T-helper 17 cell (primary cell): Measurements from ENCODE around the gene RTN3. TPM values are rescaled to one million over a fixed set of nuclear protein-coding genes. Genes with fewer than 3 reads are reported as not detected.

Source experiments
- ATAC-seq: fragments of 150-1000 bp; cut with Tn5 transposase; 2 replicates; pipeline ENCODE4 v1.10.0; 2021; ENCODE audit warnings: mild to moderate bottlenecking, moderate library complexity
- DNase-seq, 3 donors: peaks; one replicate each; pipeline versions ENCODE4 v3.0.0 to v3.0.0-alpha.2; 2020 to 2021
- H3K9me3 ChIP-seq: one replicate; pipeline ENCODE4 v1.7.0; 2013; ENCODE audit warnings: low read length, mild to moderate bottlenecking; ENCODE audit not compliant: control insufficient read depth, poor library complexity, severe bottlenecking
- H3K27ac Mint-ChIP-seq: one replicate; pipeline ENCODE4 v1.8.0; 2022; ENCODE audit warnings: mild to moderate bottlenecking, moderate library complexity, mixed read lengths
- H3K27me3 Mint-ChIP-seq: one replicate; pipeline ENCODE4 v1.8.0; 2022; ENCODE audit warnings: mixed read lengths
- H3K36me3 Mint-ChIP-seq: one replicate; pipeline ENCODE4 v1.8.0; 2022; ENCODE audit warnings: low read depth, mixed read lengths
- H3K4me1 Mint-ChIP-seq: one replicate; pipeline ENCODE4 v1.8.0; 2022; ENCODE audit warnings: mild to moderate bottlenecking, mixed read lengths
- H3K4me3 Mint-ChIP-seq: one replicate; pipeline ENCODE4 v1.8.0; 2022; ENCODE audit warnings: mild to moderate bottlenecking, moderate library complexity, mixed read lengths
- total RNA-seq, 4 donors: library from RNA in 2 of 4; stranded (reverse) in 2 of 4; gene quantifications; one replicate each; pipeline ENCODE4 v1.2.3 and lab custom pipeline; 2022 to 2026

RTN3 gene
- total RNA-seq, 2 donors from 2014 or later = 29.1 to 36.9 TPM

GRCh38 chr11:63763496-63764339 lies 82.4 kb downstream of the RTN3 start:
- no peak for DNase-seq
- Mint-ChIP-seq H3K4me1 (peaks cover 8% of the 10 kb centered on the region), H3K4me3 (no peak overlapping the region), H3K27ac (no peak overlapping the region), H3K27me3 (no peaks in the 10 kb centered on the region), H3K36me3 (peaks cover 5% of the 10 kb centered on the region)
- ATAC-seq = no peak
- no peaks in the 10 kb centered on the region for H3K9me3 ChIP-seq

GRCh38 chr11:63764340-63764678 lies 83.0 kb downstream of the RTN3 start:
- H3K36me3 Mint-ChIP-seq = peaks cover 5% of the 10 kb centered on the region
- H3K27me3 Mint-ChIP-seq = no peaks in the 10 kb centered on the region
- no peak for ATAC-seq
- H3K27ac Mint-ChIP-seq = no peak overlapping the region
- no peak for DNase-seq
- H3K4me1 Mint-ChIP-seq = peaks cover 8% of the 10 kb centered on the region
- H3K9me3 ChIP-seq = no peaks in the 10 kb centered on the region
- no peak overlapping the region for H3K4me3 Mint-ChIP-seq

- ATAC-seq (no peak), DNase-seq (no peak)
- Mint-ChIP-seq H3K27me3 (peaks cover under 1% of the 10 kb centered on the region), H3K36me3 (peaks cover 5% of the 10 kb centered on the region), H3K4me1 (peaks cover 8% of the 10 kb centered on the region), H3K27ac (no peak overlapping the region), H3K4me3 (peak overlapping the region; percentile 49)
- no peaks in the 10 kb centered on the region for H3K9me3 ChIP-seq
Observed at GRCh38 chr11:63764679-63765647, 83.7 kb downstream of the RTN3 start.

GRCh38 chr11:63765688-63766241 lies 84.5 kb downstream of the RTN3 start:
- H3K4me1 Mint-ChIP-seq = peaks cover 8% of the 10 kb centered on the region
- H3K4me3 Mint-ChIP-seq = peak overlapping the region; percentile 49
- peaks cover 5% of the 10 kb centered on the region for H3K36me3 Mint-ChIP-seq
- H3K9me3 ChIP-seq = no peaks in the 10 kb centered on the region
- no peak for ATAC-seq
- H3K27ac Mint-ChIP-seq = no peak overlapping the region
- peaks cover 5% of the 10 kb centered on the region for H3K27me3 Mint-ChIP-seq
- DNase-seq = no peak

GRCh38 chr11:63766531-63767235 lies 85.4 kb downstream of the RTN3 start:
- Mint-ChIP-seq H3K27me3 (peaks cover 5% of the 10 kb centered on the region), H3K4me1 (peaks cover 8% of the 10 kb centered on the region), H3K27ac (no peak overlapping the region), H3K4me3 (peak overlapping the region; percentile 99), H3K36me3 (peaks cover 5% of the 10 kb centered on the region)
- H3K9me3 ChIP-seq = no peaks in the 10 kb centered on the region
- ATAC-seq = no peak
- no peak for DNase-seq

GRCh38 chr11:63767267-63767564 lies 85.9 kb downstream of the RTN3 start:
- H3K4me1 Mint-ChIP-seq = peaks cover 7% of the 10 kb centered on the region
- DNase-seq (no peak), ATAC-seq (no peak)
- H3K36me3 Mint-ChIP-seq = peaks cover 5% of the 10 kb centered on the region
- H3K27me3 Mint-ChIP-seq = peaks cover 5% of the 10 kb centered on the region
- H3K9me3 ChIP-seq = no peaks in the 10 kb centered on the region
- H3K4me3 Mint-ChIP-seq = peak overlapping the region; percentile 99
- H3K27ac Mint-ChIP-seq = peak overlapping the region; percentile 93

- Mint-ChIP-seq H3K27me3 (peaks cover 5% of the 10 kb centered on the region), H3K4me3 (peak overlapping the region; percentile 99), H3K27ac (peak overlapping the region; percentile 93), H3K4me1 (peaks cover 7% of the 10 kb centered on the region), H3K36me3 (peaks cover 5% of the 10 kb centered on the region)
- no peaks in the 10 kb centered on the region for H3K9me3 ChIP-seq
- DNase-seq (peak in 2 of 3 donors; percentile 17 to 30), ATAC-seq (peak; percentile 39)
Observed at GRCh38 chr11:63767565-63768236, 86.4 kb downstream of the RTN3 start.

GRCh38 chr11:63768237-63769041 lies 87.1 kb downstream of the RTN3 start, which contains the start of gene ZFTA:
Gene ZFTA (minus strand): TSS chr11:63768775. CDS start chr11:63768622, 153 bp downstream.
- peaks cover 5% of the 10 kb centered on the region for H3K36me3 Mint-ChIP-seq
- H3K27ac Mint-ChIP-seq = peak within 1 kb of the TSS; percentile 93
- H3K4me1 Mint-ChIP-seq = peaks cover 7% of the 10 kb centered on the region

GRCh38 chr11:63769042-63769713 lies 87.9 kb downstream of the RTN3 start:
- DNase-seq = peak in 2 of 3 donors; percentile 34 to 37
- ATAC-seq = peak; percentile 45
- H3K27me3 Mint-ChIP-seq = peaks cover 9% of the 10 kb centered on the region
- H3K4me3 Mint-ChIP-seq = no peak overlapping the region
- no peaks in the 10 kb centered on the region for H3K9me3 ChIP-seq
- peaks cover 7% of the 10 kb centered on the region for H3K4me1 Mint-ChIP-seq
- H3K36me3 Mint-ChIP-seq = peaks cover 5% of the 10 kb centered on the region
- no peak overlapping the region for H3K27ac Mint-ChIP-seq

More at GRCh38 chr11:63768237-63769041, 87.1 kb downstream of the RTN3 start, which contains the start of gene ZFTA:
- no peaks in the 10 kb centered on the region for H3K9me3 ChIP-seq
- Mint-ChIP-seq H3K27me3 (peaks cover 9% of the 10 kb centered on the region), H3K4me3 (peak within 1 kb of the TSS; percentile 99)
- peak; percentile 75 for ATAC-seq
- DNase-seq = peak; percentile 56 to 67 (median 65)

- no peaks in the 10 kb centered on the region for H3K9me3 ChIP-seq
- Mint-ChIP-seq H3K4me1 (peaks cover 7% of the 10 kb centered on the region), H3K27ac (no peak overlapping the region), H3K4me3 (peak overlapping the region; percentile 66), H3K27me3 (peaks cover 9% of the 10 kb centered on the region), H3K36me3 (peaks cover 5% of the 10 kb centered on the region)
- no peak for ATAC-seq
- DNase-seq = no peak
Observed at GRCh38 chr11:63769714-63770455, 88.6 kb downstream of the RTN3 start.

GRCh38 chr11:63770763-63771162 lies 89.5 kb downstream of the RTN3 start:
- Mint-ChIP-seq H3K27me3 (peaks cover 15% of the 10 kb centered on the region), H3K27ac (no peak overlapping the region), H3K4me3 (no peak overlapping the region), H3K36me3 (peaks cover 5% of the 10 kb centered on the region), H3K4me1 (peaks cover 7% of the 10 kb centered on the region)
- H3K9me3 ChIP-seq = no peaks in the 10 kb centered on the region
- ATAC-seq (no peak), DNase-seq (no peak)
